Coronary artery (tissue), 2 donors: ENCODE results near the gene TMEM161A.

Source experiments
- DNase-seq: peaks from one replicate; pipeline ENCODE4 v3.0.0-alpha.2; 2017; ENCODE audit warnings: low spot score
- H3K27ac ChIP-seq, 2 donors: fragments of 200-600 bp; sonication (generic); one replicate each; pipeline ENCODE4 v1.5.1; 2016 to 2019
- H3K4me3 ChIP-seq: fragments of 200-600 bp; sonication (generic); 2 replicates; pipeline ENCODE4 v1.5.1; 2016; ENCODE audit warnings: mild to moderate bottlenecking, moderate library complexity
- TF ChIP-seq, protein P1 (sequence below): fragments of 200-600 bp; sonication (generic); IDR thresholded peaks from one replicate; pipeline ENCODE4 v1.5.1; 2019; ENCODE audit warnings: antibody characterized with exemption

TMEM161A gene

DNA sequence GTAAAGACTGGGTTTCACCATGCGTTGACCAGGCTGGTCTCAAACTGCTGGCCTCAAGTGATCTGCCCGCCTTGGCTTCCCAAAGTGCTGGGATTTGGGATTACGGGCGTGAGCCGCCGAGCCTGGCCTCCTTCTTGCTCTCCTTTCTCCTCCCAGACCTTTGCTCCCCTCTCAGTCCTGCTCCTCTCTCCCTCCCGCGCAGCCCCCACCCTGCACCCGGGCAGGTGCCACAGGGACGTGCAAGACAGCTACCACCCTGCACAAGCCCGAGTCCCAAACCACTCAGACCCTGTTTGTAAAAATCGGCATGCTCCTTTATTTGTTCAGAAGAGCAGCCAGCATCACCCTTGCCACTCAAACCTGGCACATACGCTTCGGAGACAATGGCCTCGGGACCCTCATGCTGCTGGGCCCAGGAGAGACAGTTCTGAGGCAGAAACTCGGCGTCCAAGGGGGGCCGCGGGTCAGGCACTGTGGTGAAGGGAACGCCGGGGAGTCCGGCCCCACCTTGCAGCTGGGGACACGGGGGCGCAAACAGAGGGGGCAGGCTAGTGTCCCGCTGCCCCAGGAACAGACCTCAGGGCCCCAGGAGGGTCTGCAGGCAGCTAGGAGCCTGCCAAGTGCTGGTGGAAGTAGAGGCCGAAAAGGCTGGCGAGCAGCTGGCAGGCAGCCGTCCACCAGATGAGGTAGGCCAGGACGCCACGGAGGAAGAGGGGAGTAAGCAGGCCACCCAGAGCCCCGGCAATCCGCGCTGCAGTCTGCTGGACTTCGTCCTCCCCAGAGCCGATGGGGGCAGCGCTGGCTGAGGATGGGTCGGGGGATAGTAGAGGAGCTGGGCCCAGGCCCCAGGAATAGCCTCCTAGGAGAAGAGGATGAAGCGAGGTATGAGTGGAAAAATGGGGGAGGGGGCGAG, 18.7 kb downstream of the TMEM161A start:
- no peak for DNase-seq
- TF ChIP-seq, protein P1, sequence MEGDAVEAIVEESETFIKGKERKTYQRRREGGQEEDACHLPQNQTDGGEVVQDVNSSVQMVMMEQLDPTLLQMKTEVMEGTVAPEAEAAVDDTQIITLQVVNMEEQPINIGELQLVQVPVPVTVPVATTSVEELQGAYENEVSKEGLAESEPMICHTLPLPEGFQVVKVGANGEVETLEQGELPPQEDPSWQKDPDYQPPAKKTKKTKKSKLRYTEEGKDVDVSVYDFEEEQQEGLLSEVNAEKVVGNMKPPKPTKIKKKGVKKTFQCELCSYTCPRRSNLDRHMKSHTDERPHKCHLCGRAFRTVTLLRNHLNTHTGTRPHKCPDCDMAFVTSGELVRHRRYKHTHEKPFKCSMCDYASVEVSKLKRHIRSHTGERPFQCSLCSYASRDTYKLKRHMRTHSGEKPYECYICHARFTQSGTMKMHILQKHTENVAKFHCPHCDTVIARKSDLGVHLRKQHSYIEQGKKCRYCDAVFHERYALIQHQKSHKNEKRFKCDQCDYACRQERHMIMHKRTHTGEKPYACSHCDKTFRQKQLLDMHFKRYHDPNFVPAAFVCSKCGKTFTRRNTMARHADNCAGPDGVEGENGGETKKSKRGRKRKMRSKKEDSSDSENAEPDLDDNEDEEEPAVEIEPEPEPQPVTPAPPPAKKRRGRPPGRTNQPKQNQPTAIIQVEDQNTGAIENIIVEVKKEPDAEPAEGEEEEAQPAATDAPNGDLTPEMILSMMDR: no peak
- H3K27ac ChIP-seq: no peak overlapping the region
- no peak overlapping the region for H3K4me3 ChIP-seq

DNA sequence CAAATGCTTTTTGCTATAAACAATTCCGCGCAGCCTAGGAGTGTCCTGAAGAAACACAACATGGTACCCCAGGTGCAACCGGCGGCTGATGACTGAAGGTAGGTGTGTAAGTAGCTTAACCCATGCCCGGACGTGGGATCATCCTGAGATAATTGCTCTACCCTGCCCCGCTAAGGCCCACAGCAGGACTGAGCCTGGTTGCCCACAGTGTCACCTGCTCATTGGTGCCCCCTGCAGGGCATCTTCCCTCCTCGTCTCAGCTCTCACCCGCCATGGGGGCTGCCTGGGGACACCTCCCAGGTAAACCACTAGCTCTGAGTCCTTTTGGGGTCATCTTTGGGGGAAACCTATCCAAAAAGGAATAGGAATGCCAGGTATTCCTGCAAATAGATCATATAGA, 22.3 kb downstream of the TMEM161A start:
- Histone ChIP-seq H3K4me3 (no peak overlapping the region), H3K27ac (no peak overlapping the region)
- TF ChIP-seq, protein P1: no peak
- DNase-seq: no peak

DNA sequence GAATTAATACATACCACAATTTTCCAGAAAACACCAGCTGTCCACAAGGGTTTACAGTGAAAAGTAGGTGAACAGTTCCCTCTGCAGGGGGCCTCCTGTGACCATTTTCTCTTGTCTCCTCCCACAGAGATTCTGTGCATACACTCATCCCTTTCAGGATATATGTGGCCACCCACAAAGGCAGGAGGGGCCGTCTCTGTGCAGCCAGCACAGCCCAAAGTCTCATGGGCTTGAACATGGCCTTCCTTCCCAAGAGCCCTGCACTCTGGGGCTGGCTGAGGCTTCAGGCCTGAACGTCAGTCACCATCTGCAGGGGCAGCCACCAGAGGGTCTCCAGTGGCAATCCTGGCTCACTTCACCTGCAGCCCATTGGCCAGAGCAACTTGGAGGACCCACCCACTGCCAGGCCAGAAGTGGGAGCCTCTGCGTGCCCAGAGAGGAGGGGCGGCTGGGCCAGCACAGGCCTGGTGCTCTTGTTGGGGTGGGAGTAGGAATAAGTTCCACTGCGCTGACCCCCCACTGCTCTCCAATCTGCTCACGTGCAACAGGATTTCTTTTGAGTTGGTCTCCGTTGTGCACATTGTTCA, 25.1 kb downstream of the TMEM161A start:
- DNase-seq: no peak
- TF ChIP-seq, protein P1: no peak

DNA sequence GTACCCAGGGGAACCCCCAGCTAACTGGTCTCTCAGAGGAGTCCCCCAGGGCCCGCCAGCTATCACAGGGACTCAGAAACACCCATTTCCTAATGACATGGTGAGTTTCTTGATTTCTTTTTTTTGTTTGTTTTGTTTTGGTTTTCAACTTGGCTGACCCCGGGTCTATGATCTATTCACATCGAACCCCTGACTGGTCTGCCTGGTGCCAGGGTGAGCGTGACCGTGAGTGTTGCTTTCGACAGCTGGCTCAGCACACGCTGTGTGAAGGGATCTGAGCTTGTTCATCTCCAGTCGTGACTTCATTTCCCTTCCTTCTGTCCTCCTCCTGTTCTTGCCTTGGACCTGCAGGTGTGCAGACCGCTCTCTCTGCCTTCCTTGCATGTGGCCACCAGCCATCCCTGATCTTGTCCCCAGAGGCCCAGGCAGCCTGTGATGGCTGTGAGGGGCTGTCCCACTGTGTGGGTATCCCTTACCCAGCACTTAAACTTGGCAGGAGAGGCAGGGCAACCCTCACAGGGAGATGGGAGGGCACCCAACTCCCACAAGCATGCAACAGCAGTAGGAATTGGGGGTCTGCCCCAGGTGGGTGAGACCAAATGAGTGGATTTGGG, 26.2 kb downstream of the TMEM161A start:
- TF ChIP-seq, protein P1: no peak
- Histone ChIP-seq H3K27ac (no peak overlapping the region), H3K4me3 (no peak overlapping the region)
- no peak for DNase-seq

More for the DNA sequence above, 25.1 kb downstream of the TMEM161A start:
- Histone ChIP-seq H3K4me3 (no peak overlapping the region), H3K27ac (no peak overlapping the region)

DNA sequence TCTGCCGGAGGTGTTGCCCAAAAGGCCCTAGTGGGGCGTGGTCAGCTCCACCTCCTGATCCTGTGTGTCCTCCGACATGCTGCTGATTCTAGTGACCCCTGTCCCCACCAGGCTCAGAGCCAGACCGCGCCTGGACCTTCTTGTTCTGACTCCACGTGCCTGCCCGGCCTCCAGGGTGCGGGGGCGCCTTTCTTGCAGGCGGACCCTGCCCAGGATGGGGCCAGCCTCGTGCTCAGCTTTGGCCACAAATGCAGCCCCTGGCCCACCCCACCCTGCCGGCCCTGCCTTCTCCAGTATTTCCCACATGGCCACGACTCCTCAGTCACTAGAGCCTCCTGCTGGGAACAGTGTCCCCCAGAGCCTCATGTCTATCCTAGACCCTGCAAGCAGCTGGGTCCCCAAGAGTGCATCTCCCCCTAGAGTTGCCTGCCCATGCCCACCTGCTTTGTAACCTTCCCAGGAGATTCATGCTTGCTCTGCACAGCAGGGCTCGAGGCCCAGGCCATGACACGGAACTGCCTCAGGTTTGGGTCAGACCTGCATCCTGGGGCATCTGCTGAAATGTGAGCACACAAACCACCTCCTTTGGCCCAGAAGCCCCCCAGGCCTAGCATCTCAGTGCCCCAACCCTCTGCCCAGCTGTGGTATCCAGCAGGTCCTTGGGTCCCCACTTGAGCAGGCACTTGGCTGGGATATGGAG, 27.0 kb downstream of the TMEM161A start:
- no peak overlapping the region for H3K4me3 ChIP-seq
- H3K27ac ChIP-seq: no peak overlapping the region
- TF ChIP-seq, protein P1: no peak
- peak; percentile 72 for DNase-seq

DNA sequence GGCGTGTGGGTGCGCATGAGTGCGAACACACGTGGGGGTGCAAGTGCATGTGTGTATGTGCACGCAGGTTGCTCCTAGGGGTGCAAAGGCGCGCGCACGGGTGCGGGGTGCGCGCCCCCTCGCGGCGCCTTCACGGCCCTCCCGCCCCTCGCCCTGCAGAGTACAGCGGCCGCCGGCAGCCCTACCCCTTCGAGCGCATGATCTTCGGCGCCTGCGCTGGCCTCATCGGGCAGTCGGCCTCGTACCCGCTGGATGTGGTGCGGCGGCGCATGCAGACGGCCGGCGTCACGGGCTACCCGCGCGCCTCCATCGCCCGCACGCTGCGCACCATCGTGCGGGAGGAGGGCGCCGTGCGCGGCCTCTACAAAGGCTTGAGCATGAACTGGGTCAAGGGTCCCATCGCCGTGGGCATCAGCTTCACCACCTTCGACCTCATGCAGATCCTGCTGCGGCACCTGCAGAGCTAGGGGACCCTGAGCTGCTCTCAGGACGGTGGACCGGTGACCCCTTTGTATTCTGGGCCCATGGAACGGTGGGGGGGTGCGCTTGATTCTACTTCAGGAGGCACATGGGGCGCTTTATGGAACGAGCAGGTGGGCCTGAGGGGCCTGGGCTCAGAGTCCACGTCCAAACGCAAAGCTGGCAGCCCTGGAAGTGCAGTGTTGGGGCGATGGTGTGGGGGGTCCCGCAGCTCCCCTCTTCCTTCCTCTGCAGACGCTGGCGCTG, 27.7 kb downstream of the TMEM161A start:
- DNase-seq: peak; percentile 69
- TF ChIP-seq, protein P1: no peak
- Histone ChIP-seq H3K4me3 (no peak overlapping the region), H3K27ac (no peak overlapping the region)
